HEK293 (cell line): Measurements from ENCODE around the gene LRRK1.

Experiments
- CTCF ChIA-PET: fragments of 350-600 bp; formaldehyde crosslinking; extraction: SDS; loops from one replicate; lab custom pipeline; 2021; ENCODE audit warnings: antibody characterized with exemption; lab: Yijun Ruan, JAX
- POLR2A ChIA-PET: fragments of 300-600 bp; formaldehyde crosslinking; extraction: SDS; loops from one replicate; lab custom pipeline; 2020; ENCODE audit warnings: antibody characterized with exemption, inconsistent platforms; lab: Yijun Ruan, JAX
- H3K27ac ChIP-seq: fragments of 200-500 bp; sonication (Bioruptor generic); 2 replicates; pipeline ENCODE4 v1.5.1; 2014; ENCODE audit warnings: low read depth, low read length, control low read depth, inconsistent platforms; ENCODE audit errors: extremely low read depth
- H3K36me3 ChIP-seq, 2 experiments: fragments of 200-500 bp in 1 of 2; sonication (Bioruptor generic) in 1 of 2; 1 replicate in 1 of 2; 2 replicates in 1 of 2; pipeline ENCODE4 v1.5.1; 2014 to 2017; ENCODE audit warnings: inconsistent platforms in 2 of 2, low read length in 2 of 2; ENCODE audit not compliant: control insufficient read depth in 2 of 2, insufficient read depth in 1 of 2
- H3K4me1 ChIP-seq: fragments of 200-500 bp; sonication (Bioruptor generic); 2 replicates; pipeline ENCODE4 v1.5.1; 2014; ENCODE audit warnings: mild to moderate bottlenecking, low read length, inconsistent platforms; ENCODE audit not compliant: control insufficient read depth, insufficient read depth
- H3K4me3 ChIP-seq: 2 replicates; pipeline ENCODE4 v1.5.1; 2011; ENCODE audit warnings: low read depth, mild to moderate bottlenecking, control low read depth, low read length, moderate library complexity
- H3K9me3 ChIP-seq: fragments of 200-500 bp; sonication (Bioruptor generic); 2 replicates; pipeline ENCODE4 v1.5.1; 2014; ENCODE audit warnings: low read depth, low read length, inconsistent platforms; ENCODE audit not compliant: control insufficient read depth, insufficient read depth
- ATF2 ChIP-seq: fragments of 450-650 bp; formaldehyde crosslinking; IDR thresholded peaks from 2 replicates; pipeline ENCODE4 v1.5.1; 2016; ENCODE audit warnings: missing biosample characterization, missing genetic modification characterization, low read depth
- ELK4 ChIP-seq: IDR thresholded peaks from 2 replicates; pipeline ENCODE4 v1.6.1; 2011; ENCODE audit warnings: mild to moderate bottlenecking, low read depth, low read length, borderline replicate concordance
- FEZF1 ChIP-seq: fragments of 450-650 bp; formaldehyde crosslinking; IDR thresholded peaks from 2 replicates; pipeline ENCODE4 v1.5.1; 2016; ENCODE audit warnings: missing biosample characterization, missing genetic modification characterization
- YY1 ChIP-seq: fragments of 450-650 bp; formaldehyde crosslinking; IDR thresholded peaks from 2 replicates; pipeline ENCODE4 v1.5.1; 2018; ENCODE audit warnings: missing biosample characterization, missing genetic modification characterization
- ZNF18 ChIP-seq: fragments of 450-650 bp; formaldehyde crosslinking; IDR thresholded peaks from 2 replicates; pipeline ENCODE4 v1.5.1; 2016; ENCODE audit warnings: missing biosample characterization, missing genetic modification characterization
- ZNF391 ChIP-seq: fragments of 450-650 bp; formaldehyde crosslinking; IDR thresholded peaks from 2 replicates; pipeline ENCODE4 v1.5.1; 2016; ENCODE audit warnings: low read depth, missing biosample characterization, missing genetic modification characterization, borderline replicate concordance
- ZNF449 ChIP-seq: fragments of 450-650 bp; formaldehyde crosslinking; IDR thresholded peaks from 2 replicates; pipeline ENCODE4 v1.5.1; 2017; ENCODE audit warnings: missing biosample characterization, mild to moderate bottlenecking, missing genetic modification characterization, moderate library complexity
- ZNF488 ChIP-seq: fragments of 450-650 bp; formaldehyde crosslinking; IDR thresholded peaks from 2 replicates; pipeline ENCODE4 v1.5.1; 2016; ENCODE audit warnings: missing biosample characterization, missing genetic modification characterization
- ZNF518A ChIP-seq: fragments of 450-650 bp; formaldehyde crosslinking; conservative IDR thresholded peaks from 2 replicates; pipeline ENCODE4 v1.5.1; 2016; ENCODE audit warnings: low read depth, missing biosample characterization, missing genetic modification characterization
- ZNF555 ChIP-seq: fragments of 450-650 bp; formaldehyde crosslinking; conservative IDR thresholded peaks from 2 replicates; pipeline ENCODE4 v1.5.1; 2017; ENCODE audit warnings: missing biosample characterization, mild to moderate bottlenecking, missing genetic modification characterization, inconsistent platforms
- ZNF76 ChIP-seq: fragments of 450-650 bp; formaldehyde crosslinking; IDR thresholded peaks from 2 replicates; pipeline ENCODE4; 2016; ENCODE audit warnings: low read depth, missing biosample characterization, missing genetic modification characterization, borderline replicate concordance
- ZNF777 ChIP-seq: fragments of 450-650 bp; formaldehyde crosslinking; IDR thresholded peaks from 2 replicates; pipeline ENCODE4 v1.5.1; 2017; ENCODE audit warnings: missing biosample characterization, missing genetic modification characterization, borderline replicate concordance
- ZSCAN30 ChIP-seq: fragments of 450-650 bp; IDR thresholded peaks from 2 replicates; pipeline ENCODE4 v1.5.1; 2018; ENCODE audit warnings: missing biosample characterization, mild to moderate bottlenecking, missing genetic modification characterization, moderate library complexity

Gene LRRK1

GRCh38 chr15:101027273-101027901 lies 108.2 kb downstream of the LRRK1 start:
- H3K27ac ChIP-seq, result no peak overlapping the region
- no peak overlapping the region for H3K4me3 ChIP-seq
- ChIA-PET POLR2A (no interaction called here), CTCF (interaction anchor here (0.7 to 1.5 kb wide), 3 partner anchors 11 to 61 kb away, joined by 3 to 4 read pairs (median 4); no protein-coding TSS in a partner anchor)
- TF ChIP-seq ATF2 (tag by site-specific recombination) (no peak), ELK4 (no peak), ZNF488 (no peak), ZSCAN30 (tag by site-specific recombination) (no peak), FEZF1 (no peak), ZNF518A (no peak), ZNF18 (tag by site-specific recombination) (no peak), ZNF777 (tag by site-specific recombination) (no peak), ZNF76 (tag by site-specific recombination) (no peak), ZNF449 (tag by site-specific recombination) (no peak), ZNF391 (tag by site-specific recombination) (no peak), ZNF555 (no peak), YY1 (tag by site-specific recombination) (no peak)
- no peaks in the 10 kb centered on the region for H3K36me3 ChIP-seq
- no peaks in the 10 kb centered on the region for H3K4me1 ChIP-seq
- no peaks in the 10 kb centered on the region for H3K9me3 ChIP-seq
